Measurements from ENCODE around the gene ADGRL2.
"Not testable (repeated sequence)": the region's sequence is repeated elsewhere in the genome, so short reads cannot be mapped to it uniquely, and the experiment has no call there.

Gene ADGRL2

GRCh38 chr1:81873946-81874345 lies 73.2 kb downstream of the ADGRL2 start:
- no peak for TF ChIP-seq ZFX (IDR thresholded peaks at IDR 0.05)
- TF ChIP-seq, protein P1, sequence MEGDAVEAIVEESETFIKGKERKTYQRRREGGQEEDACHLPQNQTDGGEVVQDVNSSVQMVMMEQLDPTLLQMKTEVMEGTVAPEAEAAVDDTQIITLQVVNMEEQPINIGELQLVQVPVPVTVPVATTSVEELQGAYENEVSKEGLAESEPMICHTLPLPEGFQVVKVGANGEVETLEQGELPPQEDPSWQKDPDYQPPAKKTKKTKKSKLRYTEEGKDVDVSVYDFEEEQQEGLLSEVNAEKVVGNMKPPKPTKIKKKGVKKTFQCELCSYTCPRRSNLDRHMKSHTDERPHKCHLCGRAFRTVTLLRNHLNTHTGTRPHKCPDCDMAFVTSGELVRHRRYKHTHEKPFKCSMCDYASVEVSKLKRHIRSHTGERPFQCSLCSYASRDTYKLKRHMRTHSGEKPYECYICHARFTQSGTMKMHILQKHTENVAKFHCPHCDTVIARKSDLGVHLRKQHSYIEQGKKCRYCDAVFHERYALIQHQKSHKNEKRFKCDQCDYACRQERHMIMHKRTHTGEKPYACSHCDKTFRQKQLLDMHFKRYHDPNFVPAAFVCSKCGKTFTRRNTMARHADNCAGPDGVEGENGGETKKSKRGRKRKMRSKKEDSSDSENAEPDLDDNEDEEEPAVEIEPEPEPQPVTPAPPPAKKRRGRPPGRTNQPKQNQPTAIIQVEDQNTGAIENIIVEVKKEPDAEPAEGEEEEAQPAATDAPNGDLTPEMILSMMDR (conservative IDR thresholded peaks at IDR 0.05): no peak
- H3K27ac ChIP-seq: no peak overlapping the region

DNA sequence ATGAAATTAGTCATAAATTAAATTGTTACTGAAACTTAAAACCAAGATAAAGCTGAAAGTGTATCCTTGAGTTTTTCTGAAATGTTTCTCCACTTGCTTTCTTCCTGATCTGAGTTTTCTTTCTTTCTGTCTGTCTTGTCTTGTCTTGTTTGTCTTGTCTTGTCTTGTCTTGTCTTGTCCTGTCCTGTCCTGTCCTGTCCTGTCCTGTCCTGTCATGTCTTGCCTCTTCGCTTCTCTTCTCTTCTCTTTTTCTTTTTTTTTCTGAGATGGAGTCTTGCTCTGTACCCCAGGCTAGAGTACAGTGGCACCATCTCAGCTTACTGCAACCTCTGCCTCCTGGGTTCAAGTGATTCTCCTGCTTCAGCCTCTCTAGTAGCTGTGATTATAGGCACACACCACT lies 73.7 kb downstream of the ADGRL2 start:
- TF ChIP-seq ZFX (IDR thresholded peaks at IDR 0.05): no peak
- TF ChIP-seq, protein P1 (conservative IDR thresholded peaks at IDR 0.05): no peak
- no peak overlapping the region for H3K27ac ChIP-seq

GRCh38 chr1:81874940-81875339 lies 74.2 kb downstream of the ADGRL2 start:
- TF ChIP-seq, protein P1 (conservative IDR thresholded peaks at IDR 0.05): no peak
- TF ChIP-seq ZFX (IDR thresholded peaks at IDR 0.05): no peak

DNA sequence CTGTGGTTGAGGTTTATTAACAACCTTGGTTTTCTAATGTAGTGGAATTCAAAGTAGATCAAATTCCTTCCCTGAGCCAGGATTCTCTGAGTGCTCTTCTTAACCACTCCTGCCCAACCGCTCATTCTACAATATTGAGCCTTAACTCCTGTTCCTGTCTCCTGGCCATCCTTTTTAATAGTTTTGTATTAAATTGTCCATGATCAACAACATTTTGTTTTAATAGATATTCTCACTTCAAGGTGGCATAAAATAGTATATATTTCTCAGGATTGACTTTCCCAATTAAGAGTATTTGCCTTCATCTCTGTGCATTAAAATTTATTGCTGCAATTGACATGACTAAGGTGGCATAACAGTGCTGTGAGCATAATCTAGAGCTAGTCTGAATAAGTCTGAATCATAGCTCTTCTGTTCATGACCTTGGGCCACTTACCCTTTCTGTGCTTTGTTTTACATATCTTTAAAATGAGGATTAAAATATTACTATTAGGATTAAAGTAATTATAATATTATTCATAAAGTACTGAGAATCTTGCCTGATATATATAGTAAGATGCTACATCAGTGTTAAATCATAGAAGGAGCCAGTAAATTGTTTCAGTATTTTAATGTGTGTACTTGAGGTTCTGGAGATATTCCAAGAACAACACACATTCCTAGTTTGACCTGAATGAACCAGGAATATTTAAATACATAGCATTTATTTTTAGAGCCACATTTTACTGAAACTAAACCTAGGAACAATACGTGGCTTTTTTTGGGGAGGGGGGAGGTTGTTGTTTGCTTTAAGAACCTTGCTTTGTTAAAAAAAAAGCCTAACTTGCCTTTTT lies 76.4 kb downstream of the ADGRL2 start:
- TF ChIP-seq, protein P1 (conservative IDR thresholded peaks at IDR 0.05): no peak
- no peak for TF ChIP-seq ZFX (IDR thresholded peaks at IDR 0.05)
- H3K27ac ChIP-seq: no peak overlapping the region

More at GRCh38 chr1:81874940-81875339, 74.2 kb downstream of the ADGRL2 start:
- no peak overlapping the region for H3K27ac ChIP-seq

- TF ChIP-seq, protein P1 (conservative IDR thresholded peaks at IDR 0.05): no peak
- TF ChIP-seq ZFX (IDR thresholded peaks at IDR 0.05): no peak
- no peak overlapping the region for H3K27ac ChIP-seq
Observed at GRCh38 chr1:81877940-81878339, 77.2 kb downstream of the ADGRL2 start.

- no peak for TF ChIP-seq ZFX (IDR thresholded peaks at IDR 0.05)
- TF ChIP-seq, protein P1 (conservative IDR thresholded peaks at IDR 0.05): no peak
- no peak overlapping the region for H3K27ac ChIP-seq
Observed at GRCh38 chr1:81878538-81878937, 77.8 kb downstream of the ADGRL2 start.

DNA sequence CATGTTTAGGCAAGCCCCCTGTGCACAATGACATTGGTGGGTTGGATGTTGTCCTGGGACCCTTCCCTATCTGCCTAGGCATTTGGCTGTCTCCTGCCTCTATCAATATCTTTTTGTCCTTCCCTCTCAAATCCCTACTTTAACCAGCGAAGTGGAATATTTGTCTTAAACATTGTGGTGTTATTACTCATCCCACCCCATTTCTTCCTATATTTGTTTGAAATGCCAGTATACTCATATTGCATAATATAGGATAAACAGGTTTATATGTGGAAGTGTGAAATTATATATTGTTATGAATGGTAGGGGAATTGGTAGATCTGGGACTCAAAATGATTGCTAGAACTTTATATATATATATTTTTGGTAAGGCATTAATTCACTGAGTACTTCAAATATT lies 80.0 kb downstream of the ADGRL2 start:
- H3K27ac ChIP-seq: no peak overlapping the region
- no peak for TF ChIP-seq ZFX (IDR thresholded peaks at IDR 0.05)

GRCh38 chr1:81885291-81885690 lies 84.6 kb downstream of the ADGRL2 start:
- TF ChIP-seq, protein P1 (conservative IDR thresholded peaks at IDR 0.05): no peak
- TF ChIP-seq ZFX (IDR thresholded peaks at IDR 0.05): no peak
- H3K27ac ChIP-seq: no peak overlapping the region

DNA sequence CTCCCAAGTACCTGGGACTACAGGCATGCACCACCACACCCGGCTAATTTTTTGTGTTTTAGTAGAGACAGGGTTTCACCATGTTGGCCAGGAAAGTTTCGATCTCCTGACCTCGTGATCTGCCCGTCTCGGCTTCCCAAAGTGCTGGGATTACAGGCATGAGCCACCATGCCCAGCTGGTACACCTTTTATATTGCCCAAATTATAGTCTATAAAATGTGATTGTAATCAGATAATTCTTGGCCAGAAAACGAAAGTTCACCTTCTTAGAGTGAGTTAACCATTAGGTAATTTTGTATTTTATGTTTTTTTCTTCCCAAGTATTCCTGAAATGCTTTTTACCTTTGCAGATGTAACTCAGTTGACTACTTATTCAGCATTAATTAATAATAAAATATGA lies 85.6 kb downstream of the ADGRL2 start:
- H3K27ac ChIP-seq: not testable (repeated sequence)

Data from C4-2B (cell line).